Lower leg skin (tissue), 4 donors: ENCODE data around the gene SASH1. TPM values are rescaled to one million over a fixed set of nuclear protein-coding genes. Genes with fewer than 3 reads are reported as not detected.
"Not testable (repeated sequence)": the region's sequence is repeated elsewhere in the genome, so short reads cannot be mapped to it uniquely, and the experiment has no call there.

ENCODE experiments used
- DNase-seq, 2 donors: peaks; one replicate each; pipeline ENCODE4 v3.0.0-alpha.2; 2019; ENCODE audit warnings: low spot score in 2 of 2
- H3K4me3 ChIP-seq: fragments of 200-600 bp; sonication (generic); 2 replicates; pipeline ENCODE4 v1.5.1; 2017; ENCODE audit warnings: mild to moderate bottlenecking, low read depth; ENCODE audit not compliant: poor library complexity, severe bottlenecking
- CTCF ChIP-seq, 3 donors: fragments of 450-650 bp; IDR thresholded peaks; one replicate each; pipeline ENCODE4 v1.5.1; 2016; ENCODE audit warnings: antibody characterized with exemption in 3 of 3, mild to moderate bottlenecking in 3 of 3, moderate library complexity in 2 of 3
- POLR2A ChIP-seq, 2 donors: fragments of 450-650 bp; IDR thresholded peaks; one replicate each; pipeline ENCODE4 v1.6.1; 2016 to 2017; ENCODE audit warnings: antibody characterized with exemption in 2 of 2, mild to moderate bottlenecking in 1 of 2, moderate library complexity in 1 of 2
- WGBS, 2 donors: methylation state at CpG; one replicate each; pipeline ENCODE4 v1.1.5; 2018; 5-methylcytosine and 5-hydroxymethylcytosine counted together
- intact Hi-C: fragments of 100-400 bp; cut with DNase I; formaldehyde crosslinking; loops from one replicate; pipeline ENCODE4 v1.15.0; 2023; ENCODE audit warnings: low total_unique reads
- total RNA-seq, 4 donors: library from RNA; depleted of rRNA; stranded (reverse); fragments of >200 nt; gene quantifications; one replicate each; pipeline ENCODE4 v1.1.0, GENCODE V29; 2016

The SASH1 gene
- total RNA-seq, 4 donors from 2014 or later, result 74.9 to 106 (median 91.5) TPM

- 74 to 78% methylated on average over 10 of the region's 10 CpGs for WGBS, 2 donors
Observed at GRCh38 chr6:148383658-148384368, 41.2 kb downstream of the SASH1 start.

GRCh38 chr6:148385379-148385778, 42.7 kb downstream of the SASH1 start:
- DNase-seq, result no peak
- WGBS, 2 donors, result 62 to 73% methylated on average over 2 of the region's 2 CpGs
- TF ChIP-seq POLR2A (IDR thresholded peaks at IDR 0.05), result no peak
- no peak for TF ChIP-seq CTCF (IDR thresholded peaks at IDR 0.05)
- intact Hi-C loops, result no loop called here
- H3K4me3 ChIP-seq, result no peak overlapping the region

More at GRCh38 chr6:148383658-148384368, 41.2 kb downstream of the SASH1 start:
- intact Hi-C loops, result no loop called here
- H3K4me3 ChIP-seq, result no peak overlapping the region
- no peak for DNase-seq
- no peak for TF ChIP-seq POLR2A (IDR thresholded peaks at IDR 0.05)
- TF ChIP-seq CTCF (IDR thresholded peaks at IDR 0.05), result no peak

- TF ChIP-seq POLR2A (IDR thresholded peaks at IDR 0.05) (no peak), CTCF (IDR thresholded peaks at IDR 0.05) (no peak)
- WGBS, 2 donors, result 75 to 85% methylated on average over 5 of the region's 5 CpGs
Observed at GRCh38 chr6:148388521-148388920, 45.9 kb downstream of the SASH1 start.

GRCh38 chr6:148389086-148389485, 46.4 kb downstream of the SASH1 start:
- H3K4me3 ChIP-seq, result no peak overlapping the region
- TF ChIP-seq CTCF (IDR thresholded peaks at IDR 0.05) (no peak), POLR2A (IDR thresholded peaks at IDR 0.05) (no peak)
- 69 to 79% methylated on average over 9 of the region's 9 CpGs for WGBS, 2 donors
- no peak for DNase-seq
- intact Hi-C loops, result no loop called here

More at GRCh38 chr6:148388521-148388920, 45.9 kb downstream of the SASH1 start:
- no peak overlapping the region for H3K4me3 ChIP-seq
- no peak for DNase-seq
- intact Hi-C loops, result no loop called here

GRCh38 chr6:148389917-148390316, 47.3 kb downstream of the SASH1 start:
- no peak overlapping the region for H3K4me3 ChIP-seq
- TF ChIP-seq CTCF (IDR thresholded peaks at IDR 0.05) (no peak), POLR2A (IDR thresholded peaks at IDR 0.05) (no peak)
- intact Hi-C loops, result no loop called here
- 96% methylated on average over 12 of the region's 12 CpGs for WGBS, 2 donors
- DNase-seq, result no peak

GRCh38 chr6:148392127-148392526, 49.5 kb downstream of the SASH1 start:
- 97% methylated on average over 8 of the region's 8 CpGs for WGBS, 2 donors
- DNase-seq, H3K4me3 ChIP-seq, intact Hi-C loops: not testable (repeated sequence)
